ENCODE results near the gene IFT52.
A peak's percentile ranks its signal among the peaks of the same experiment; 100 is the strongest.

IFT52 gene, protein sequence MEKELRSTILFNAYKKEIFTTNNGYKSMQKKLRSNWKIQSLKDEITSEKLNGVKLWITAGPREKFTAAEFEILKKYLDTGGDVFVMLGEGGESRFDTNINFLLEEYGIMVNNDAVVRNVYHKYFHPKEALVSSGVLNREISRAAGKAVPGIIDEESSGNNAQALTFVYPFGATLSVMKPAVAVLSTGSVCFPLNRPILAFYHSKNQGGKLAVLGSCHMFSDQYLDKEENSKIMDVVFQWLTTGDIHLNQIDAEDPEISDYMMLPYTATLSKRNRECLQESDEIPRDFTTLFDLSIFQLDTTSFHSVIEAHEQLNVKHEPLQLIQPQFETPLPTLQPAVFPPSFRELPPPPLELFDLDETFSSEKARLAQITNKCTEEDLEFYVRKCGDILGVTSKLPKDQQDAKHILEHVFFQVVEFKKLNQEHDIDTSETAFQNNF

DNA sequence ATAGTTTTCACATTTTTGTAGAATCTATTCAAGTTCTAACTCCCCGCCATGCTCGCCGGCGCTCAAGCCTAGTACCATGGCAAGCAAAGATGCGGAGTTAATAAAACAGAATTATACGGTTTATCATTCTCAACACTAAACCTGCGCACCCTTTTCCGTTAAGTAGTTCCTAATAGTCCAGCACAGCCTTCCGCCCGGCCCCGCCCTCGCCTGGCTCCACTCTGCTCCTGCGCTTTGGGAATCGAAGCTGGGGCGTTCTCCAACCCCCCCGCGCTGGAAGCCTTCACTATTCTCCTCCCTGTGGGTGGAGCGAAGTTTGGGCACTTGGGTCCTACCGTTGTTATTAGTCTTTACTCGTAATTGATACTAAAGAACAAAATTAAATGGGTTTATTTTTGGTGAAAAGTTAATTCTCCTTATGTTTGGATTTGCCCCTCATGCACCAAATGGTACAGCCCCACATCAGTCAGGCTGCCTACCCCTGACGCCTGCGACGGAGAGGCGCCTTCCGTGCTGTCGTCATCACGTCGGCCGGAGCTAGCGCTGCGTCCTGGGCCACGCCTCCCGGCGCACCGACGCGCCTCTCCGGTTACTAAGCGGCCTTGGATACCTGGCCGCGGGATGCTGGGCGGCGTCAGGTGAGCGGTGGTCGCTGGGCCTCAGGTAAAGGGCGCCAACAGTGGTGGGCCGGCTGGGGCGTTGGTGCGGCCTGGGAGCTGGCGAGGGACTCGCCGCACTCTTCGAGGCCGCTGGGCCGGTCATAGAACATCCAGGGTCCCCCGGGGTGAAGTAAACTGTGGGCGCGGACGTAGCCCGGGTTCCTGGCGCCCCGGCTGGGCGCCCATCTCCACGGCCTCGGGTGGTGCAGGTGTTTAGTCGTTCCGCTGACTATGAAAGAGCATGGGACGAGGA lies at the start of gene IFT52:
TSS of gene IFT52 (plus strand) at position 546 of the 912 bp plus-strand sequence. CDS start 3,762 bp downstream, outside the sequence.
- peak; percentile 91 for DNase-seq (ENCODE audit: low read depth)

DNA sequence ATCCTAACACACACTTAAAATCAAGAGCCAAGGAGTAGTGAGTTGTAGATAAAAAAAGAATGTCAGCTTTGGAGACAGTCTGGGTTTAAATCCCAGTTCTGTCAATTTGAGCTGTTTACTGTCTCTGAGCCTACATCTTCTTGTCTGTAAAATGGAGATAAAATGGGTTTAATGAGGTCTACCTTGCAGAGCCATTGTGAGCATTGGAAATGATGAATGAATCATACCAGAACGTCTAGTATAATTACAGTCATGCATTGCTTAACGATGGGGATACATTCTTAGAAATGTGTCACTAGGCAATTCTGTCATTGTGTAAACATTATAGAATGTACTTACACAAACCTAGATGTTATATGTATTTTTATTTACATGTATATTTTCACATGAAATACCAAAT lies 49.5 kb upstream of the IFT52 start:
- peak; percentile 55 for DNase-seq (ENCODE audit: low read depth)

DNA sequence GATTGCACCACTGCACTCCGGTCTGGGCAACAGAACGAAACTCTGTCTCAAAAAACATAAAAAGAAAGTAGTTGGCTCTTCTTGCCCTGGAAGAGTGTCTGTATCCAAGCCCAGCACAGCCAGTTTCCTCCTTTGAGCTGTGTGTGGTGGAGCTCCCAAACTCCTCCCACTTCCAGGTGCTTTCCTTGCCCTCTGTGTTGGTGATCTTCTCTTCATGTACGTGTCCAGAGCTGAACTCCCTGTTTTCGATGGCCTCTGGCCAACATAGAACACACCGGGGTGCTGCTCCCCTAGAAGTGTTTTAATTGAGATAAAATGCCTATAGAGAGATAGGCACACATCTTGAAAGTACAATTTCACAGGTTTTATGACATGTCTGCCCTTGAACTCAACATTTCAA lies 48.6 kb upstream of the IFT52 start:
- DNase-seq (ENCODE audit: low read depth): no peak

DNA sequence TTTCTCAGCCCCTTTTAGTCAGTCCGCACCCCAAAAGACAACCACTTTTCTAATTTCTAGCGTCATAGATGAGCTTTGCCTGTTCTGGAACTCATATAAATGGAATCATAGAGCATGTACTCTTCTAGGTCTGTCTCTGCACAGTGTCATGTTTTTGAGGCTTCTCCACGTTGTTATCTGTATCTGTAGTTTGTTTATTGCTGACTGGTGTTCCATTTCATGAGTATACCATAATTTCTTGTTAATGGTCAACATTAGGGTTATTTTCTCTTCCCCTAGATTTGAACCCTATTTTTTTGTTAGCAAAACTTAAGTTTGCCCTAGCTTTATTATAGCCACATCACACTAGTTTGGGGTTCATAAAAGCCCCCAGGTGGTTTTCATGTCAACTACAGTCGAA lies 48.1 kb upstream of the IFT52 start:
- DNase-seq (ENCODE audit: low read depth): no peak

DNA sequence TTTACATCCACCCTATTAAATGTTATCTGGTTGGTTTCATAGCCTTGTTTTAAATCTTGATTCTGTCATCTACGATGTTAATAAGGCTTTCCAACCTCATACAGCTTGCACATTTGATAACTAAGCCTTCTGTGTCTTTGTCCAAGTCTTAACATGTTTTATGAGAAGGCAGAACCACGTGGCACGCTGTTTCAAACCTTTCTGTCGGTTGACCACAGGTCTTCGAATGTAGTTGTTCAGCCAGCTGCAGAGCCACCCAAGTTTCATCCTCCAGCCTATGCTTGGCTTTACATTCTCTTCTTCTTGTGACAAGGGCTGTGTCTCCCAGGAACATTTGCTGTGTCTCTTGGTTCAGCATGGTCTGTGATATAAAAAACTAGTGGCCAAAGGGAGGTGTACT lies 47.6 kb upstream of the IFT52 start:
- no peak for DNase-seq (ENCODE audit: low read depth)

DNA sequence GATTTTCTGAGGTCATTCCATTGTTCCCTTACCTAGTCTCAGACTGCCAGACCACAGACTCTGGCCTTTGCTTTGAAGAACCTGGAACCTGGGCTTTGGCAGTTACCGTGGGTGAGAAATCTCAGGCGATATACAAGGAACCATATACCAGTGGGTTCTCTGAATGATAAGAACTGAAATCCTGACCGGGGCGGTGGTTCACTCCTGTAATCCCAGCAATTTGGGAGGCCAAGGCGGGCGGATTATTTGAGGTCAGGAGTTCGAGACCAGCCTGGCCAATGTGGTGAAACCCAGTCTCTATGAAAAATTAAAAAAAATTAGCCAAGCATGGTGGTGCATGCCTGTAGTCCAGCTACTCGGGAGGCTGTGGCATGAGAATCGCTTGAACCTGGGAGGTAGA lies 46.2 kb upstream of the IFT52 start:
- DNase-seq (ENCODE audit: low read depth): no peak

DNA sequence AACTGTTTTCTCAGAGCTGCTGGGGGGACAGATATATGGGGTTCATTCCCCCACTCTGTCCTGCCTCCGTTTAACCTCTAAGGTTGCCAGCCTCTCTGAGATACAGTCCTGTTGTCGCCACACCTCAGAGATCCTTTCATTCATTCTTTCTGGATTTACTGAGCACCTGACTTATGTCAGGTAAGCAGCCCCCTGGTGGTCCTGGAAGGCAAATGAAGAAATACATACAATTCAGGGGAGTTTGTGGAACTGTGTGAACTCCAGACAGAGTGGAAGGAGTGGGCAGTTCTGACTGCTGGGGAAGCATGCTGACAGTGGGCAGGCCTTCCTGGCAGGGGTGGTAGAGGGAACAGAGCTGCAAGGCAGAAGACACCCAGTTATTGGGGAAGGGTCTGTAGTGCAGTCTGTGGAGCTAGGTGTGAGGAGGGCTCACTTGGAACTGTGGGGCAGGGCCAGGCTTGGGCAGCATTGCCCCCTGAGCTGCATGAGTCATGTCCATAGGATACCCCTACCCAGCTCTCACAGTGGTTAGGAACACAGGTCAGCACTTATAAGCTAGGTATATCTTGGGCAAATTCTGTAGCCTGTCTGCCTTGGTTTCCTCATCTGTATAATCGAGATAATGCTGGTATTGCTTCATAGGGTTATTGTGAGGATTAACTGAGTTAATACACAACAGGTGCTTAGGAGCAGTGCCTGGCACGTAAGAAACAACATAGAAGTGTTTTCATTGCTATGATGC lies 44.7 kb upstream of the IFT52 start:
- DNase-seq (ENCODE audit: low read depth): no peak

DNA sequence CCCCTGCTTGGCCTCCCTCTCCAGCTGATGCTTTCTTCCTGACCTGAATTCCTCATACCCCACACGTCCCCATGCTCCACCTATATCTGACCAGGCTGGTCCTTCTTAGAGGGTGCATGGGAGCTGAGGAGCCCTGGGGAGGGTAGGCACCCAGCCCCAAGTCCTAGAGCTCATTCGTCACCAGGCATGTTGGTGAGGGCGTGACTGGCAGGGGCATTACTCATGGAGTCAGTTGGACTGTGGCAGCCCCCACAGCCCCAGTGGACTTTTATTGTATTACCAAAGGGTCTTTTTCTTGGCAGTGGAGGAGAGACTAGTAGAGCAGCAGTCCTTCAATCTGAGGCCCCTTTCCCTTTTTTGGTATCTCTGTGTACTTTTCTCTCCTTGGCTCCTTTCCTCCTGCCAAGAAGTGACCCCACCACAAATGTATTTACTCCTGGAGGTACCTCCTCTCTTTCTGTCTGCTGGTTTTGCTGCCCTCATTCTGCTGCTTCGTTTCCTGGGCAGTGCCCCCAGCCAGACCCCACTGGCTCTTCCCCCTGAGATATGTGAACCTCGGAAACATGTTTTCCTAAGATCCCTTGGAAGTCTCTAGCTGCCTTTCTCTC lies 42.4 kb upstream of the IFT52 start:
- DNase-seq (ENCODE audit: low read depth): no peak

DNA sequence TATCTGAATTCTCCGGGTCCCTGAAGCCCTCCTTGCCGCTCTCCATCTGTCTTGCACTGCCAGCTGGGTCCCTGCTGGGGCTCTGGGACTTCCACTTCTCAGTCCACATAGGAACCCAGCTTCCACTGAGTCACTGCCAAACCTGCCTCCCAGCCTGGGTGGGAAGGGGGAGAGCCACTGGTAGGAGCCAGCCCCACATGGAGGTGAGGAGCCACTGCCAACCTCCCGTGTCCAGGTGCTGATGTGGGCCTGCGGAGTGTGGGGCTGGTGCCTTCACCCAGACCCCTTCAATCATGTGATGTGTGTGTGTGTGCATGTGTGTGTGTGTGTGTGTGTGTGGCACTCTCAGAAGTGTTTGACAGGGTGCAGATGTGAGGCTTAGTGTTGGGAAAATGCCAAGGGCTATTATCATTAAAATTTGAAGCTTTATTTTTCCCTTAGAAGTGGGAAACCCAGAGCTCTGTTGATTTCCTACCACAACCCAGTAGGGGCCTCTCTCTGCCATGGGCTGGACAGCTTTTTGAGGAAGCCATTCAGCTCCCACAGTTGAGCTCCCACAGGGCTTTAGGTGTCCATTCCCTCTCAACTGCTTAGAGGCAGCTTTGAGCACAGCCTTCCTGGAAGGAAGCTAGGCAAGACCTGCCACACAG lies 41.2 kb upstream of the IFT52 start:
- no peak for DNase-seq (ENCODE audit: low read depth)

DNA sequence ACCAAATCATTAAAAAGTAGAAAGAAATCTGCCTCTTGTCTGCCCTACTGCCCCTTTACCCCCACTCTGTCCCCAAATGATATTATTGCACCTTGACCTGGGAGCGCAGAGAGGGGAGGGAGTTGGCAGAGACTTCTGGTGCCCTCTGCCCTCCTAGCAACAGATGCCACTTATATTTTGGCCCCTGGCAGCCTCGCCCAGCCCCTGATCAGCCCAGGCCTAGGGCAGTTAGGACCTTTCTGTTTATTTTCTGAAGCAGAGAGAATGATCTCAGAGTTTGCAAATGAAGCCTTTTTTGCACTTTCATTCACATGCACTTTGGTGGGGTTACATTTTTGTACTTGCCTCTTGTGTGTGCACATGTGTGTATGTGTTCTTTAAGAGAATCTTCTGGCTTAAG lies 40.3 kb upstream of the IFT52 start:
- no peak for DNase-seq (ENCODE audit: low read depth)

DNA sequence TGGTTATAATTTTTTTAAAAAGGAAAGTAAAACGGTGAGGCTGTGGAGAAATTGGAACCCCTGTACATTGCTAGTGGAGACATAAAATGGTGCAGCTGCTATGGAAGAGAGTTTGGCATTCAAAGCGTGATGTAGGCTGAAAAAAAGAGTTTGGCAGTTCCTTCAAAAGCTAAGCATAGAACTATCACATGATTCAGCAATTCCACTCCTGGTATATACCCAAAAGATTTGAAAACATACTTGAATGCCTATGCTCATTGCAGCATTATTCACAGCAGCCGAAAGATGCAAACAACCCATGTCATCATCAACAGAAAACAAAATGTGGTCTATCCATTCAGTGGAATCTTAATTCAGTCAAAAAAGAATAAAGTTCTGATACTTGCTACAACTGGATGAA lies 36.4 kb upstream of the IFT52 start:
- peak; percentile 52 for DNase-seq (ENCODE audit: low read depth)

DNA sequence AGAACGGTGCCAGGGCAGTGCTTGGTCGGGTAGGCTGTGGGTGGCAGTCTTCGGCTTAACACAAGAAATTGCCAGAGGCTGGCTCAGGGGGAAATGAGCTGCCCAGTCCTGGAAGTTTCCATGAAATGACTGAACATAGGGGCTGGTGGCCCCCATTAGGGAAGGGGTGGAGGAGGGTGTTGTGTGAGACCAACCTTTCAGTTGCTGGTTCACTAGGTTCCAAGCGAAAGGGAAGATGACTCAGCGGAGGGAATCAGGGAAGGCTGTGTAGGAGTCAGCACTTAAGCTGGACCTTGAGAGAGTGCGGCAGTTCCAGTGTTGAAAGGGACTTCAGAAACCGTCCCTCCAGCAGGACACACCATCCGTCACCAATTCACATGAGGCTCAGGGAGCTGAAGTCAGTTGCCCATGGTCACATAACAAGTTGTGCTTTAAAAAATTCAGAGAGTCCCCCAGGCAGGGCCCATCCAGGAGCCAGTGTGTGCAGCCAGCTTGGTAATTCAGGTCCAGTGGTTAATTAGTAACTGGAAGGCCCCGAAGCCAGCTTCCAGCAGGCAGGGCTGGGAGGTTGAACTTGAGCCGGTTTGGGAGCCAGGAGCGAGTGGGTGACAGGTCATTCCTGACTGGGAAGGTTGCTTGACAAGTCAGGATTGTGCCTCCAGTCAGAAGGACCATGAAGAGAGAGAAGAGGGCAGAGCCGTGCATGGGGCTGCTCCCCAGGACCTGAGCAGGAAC lies 32.2 kb upstream of the IFT52 start, which contains the start of gene SGK2:
TSS of gene SGK2 (plus strand) at position 616 of the 735 bp plus-strand sequence. CDS start 7,469 bp downstream, outside the sequence.
- DNase-seq (ENCODE audit: low read depth): no peak

DNA sequence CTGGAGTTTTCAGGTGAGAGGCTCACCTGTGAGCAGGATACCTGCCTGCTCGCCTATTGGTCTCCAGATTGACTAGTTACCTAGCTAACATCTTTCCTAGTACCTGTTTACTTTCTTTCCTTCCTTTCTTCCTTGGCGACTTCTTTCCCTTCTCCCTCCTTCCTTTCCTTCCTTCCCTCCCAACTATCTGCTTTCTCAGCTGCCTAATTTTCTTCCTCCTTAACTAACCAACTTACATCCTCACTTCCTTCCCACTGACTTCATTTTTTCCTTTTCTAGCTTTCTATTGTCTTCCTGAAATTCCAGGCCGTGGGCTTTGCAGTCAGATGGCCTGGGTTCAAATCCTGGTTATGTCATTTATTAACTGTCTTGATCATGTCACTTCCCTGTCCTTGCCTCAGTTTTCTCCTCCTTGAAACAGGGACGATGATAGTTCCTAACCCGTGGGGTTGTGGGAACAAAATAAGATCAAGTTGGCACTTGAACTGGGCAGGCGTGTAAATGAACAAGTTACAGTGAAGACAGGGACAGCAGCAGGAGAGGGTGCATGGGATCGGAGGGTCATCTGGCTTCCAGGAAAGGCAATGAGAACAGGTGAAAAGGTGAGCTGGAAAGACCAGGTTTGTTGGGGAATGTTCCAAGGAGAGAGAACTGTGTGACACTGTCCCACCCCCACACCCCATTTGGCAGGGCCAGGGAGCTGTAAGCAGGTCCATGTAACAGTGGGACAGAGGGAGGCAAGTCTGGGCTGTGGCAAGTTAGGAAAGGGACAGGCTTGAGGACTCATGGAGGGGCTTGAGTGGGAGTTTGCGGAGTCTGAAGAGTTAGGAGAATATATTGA lies 31.4 kb upstream of the IFT52 start:
- no peak for DNase-seq (ENCODE audit: low read depth)

DNA sequence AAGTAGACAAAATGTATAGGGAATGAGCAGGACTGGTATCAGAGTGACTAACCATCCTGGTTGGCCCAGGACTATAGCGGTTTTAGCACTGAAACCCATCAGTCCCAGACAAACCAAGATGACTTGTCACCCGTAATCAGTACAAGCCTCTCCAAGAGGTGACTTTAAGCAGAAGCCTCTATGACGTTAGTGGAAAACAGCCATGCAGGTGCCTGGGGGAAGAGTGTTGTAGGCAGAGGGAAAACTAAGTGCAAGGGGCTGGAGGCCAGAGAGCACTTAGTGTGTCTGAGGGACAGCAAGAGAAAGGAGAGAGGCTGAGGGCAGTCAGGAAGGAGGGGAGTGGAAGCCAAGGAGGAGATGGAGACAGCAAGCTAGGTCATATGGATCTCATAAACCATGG lies 29.8 kb upstream of the IFT52 start:
- no peak for DNase-seq (ENCODE audit: low read depth)

DNA sequence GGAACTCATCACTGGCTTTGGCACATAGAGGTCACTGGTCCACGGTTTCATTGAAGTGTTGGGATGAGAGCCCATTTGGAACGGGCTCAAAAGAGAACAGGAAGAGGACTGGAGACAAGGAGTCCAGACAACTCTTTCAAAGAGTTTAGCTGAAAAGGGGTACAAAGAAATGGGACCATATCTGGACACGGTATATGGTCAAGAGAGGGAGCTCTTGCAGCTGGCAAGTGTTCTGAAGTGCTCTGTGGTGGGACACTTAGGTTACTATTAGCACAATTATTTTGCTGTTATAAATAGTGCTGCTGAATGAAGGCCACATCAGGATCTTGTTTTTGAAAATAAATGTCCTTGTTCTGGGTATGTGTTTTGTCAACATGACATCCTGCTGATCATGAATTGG lies 27.3 kb upstream of the IFT52 start:
- no peak for DNase-seq (ENCODE audit: low read depth)

DNA sequence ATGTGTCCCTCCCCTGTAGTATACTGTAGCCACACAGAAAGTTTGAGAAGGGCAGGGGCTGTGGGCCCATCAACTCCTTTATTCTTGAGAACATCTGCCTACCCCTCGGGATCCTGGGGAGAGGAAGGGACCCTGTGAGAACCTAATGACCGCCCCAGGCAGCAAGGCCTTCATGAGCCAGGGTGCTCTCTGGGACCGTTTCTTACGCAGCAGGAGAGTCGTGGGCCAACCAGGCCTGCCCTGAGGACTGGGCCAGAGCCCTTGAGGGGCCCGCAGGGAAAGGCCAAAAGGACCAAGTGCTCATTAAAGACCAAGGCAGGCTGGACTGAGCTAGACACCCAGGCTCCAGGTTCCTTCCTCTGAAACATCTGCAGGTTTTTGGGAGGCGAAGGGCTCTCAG lies 26.7 kb upstream of the IFT52 start:
- no peak for DNase-seq (ENCODE audit: low read depth)

DNA sequence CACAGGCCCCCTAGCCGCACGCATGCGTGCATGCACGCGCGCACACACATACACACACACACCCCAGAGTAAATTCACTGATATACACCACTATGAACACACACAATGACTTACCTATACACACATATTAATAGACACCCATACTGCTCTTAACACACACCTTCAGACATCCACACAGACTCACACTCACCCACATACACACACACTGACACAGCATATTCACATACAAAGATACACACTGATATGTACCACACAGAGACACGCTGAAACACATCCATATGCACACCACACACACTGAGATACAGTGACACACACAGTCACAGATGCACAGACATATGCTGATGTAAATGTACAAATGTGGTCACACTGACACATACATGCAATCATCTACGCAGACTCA lies 26.3 kb upstream of the IFT52 start:
- DNase-seq (ENCODE audit: low read depth): no peak

DNA sequence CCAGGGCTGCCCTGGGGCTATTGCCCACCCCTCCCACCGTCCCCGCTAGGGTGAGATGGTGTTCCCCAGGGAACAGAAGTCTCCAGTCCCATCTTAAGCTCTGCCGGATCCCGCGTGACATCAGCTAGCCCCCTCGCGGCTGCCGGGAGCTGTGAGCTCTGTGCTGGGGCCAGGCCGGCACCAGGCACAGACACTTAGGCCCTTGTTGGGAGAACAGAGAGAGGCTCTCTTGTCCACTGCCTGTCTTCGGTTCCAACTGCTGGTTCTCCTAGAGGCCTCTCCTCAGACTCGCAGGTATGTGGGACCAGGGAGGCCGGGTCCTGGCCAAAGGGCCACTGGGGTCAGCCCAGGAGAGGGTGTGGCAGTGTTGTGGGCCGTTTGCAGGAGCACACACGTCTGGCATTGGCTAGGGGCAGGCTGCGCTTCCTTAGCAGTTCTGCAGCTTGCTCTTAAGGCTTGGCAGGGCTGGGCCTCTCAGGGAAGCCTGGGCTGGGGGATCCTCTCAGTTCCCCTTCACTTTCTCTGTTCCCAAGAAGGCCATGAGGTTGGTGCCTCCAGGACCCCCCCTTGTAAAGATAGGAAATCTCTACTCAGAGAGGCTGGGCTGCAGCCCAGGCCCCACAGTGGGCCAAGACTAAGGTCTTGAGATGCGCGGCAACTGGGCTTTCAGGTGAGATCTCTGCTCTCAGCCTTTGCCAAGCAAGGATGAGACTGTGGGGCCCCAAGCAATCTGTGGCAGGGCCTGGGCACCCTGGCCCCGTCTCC lies 25.6 kb upstream of the IFT52 start:
- DNase-seq (ENCODE audit: low read depth): no peak

DNA sequence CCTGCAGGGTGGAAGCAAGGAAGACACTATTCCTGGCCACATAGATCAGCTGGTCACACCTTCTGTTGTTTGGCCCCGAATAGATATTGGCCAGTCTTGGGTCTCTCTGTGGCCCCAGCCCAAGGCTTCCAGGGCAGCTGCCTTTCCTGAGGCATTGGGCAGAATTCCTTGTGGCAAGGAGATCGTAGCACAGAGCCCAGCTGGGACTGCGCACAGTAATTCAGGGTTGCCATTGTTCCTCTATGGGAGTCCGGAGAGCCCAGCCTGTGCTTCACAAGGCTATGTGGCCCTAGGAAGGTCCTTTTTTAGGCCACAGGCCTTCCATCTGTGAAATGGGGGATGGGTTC lies 25.0 kb upstream of the IFT52 start:
- no peak for DNase-seq (ENCODE audit: low read depth)
